ENCODE results near the gene TMEM255B. TPM values are rescaled to one million over a fixed set of nuclear protein-coding genes. Genes with fewer than 3 reads are reported as not detected.

The TMEM255B gene
- polyA plus RNA-seq, 3 donors, result 5.1 to 7.5 (median 5.9) TPM

- Histone ChIP-seq H3K4me3 (replicated peaks in 1 of 3; ENCODE audit: low read depth in 2 of 3, low read length in 3 of 3) (no peak overlapping the region), H4K20me1 (ENCODE audit: insufficient read depth, low read length) (no peaks in the 10 kb centered on the region), H2AFZ (ENCODE audit: insufficient read depth, low read depth, low read length, poor library complexity, severe bottlenecking) (no peak overlapping the region), H3K27me3 (ENCODE audit: control insufficient read depth in 2 of 2, insufficient read depth in 2 of 2, low read length in 2 of 2) (no peaks in the 10 kb centered on the region), H3K9ac (ENCODE audit: insufficient read depth, low read length, poor library complexity, severe bottlenecking) (no peak overlapping the region), H3K79me2 (ENCODE audit: insufficient read depth, low read length) (no peaks in the 10 kb centered on the region), H3K4me2 (replicated peaks; ENCODE audit: extremely low read depth, low read length, poor library complexity, severe bottlenecking) (no peak overlapping the region), H3K9me3 (replicated peaks in 1 of 2; ENCODE audit: control insufficient read depth in 1 of 2, insufficient read depth in 1 of 2, low read length in 2 of 2) (no peaks in the 10 kb centered on the region), H3K36me3 (replicated peaks in 1 of 2; ENCODE audit: control insufficient read depth in 1 of 2, insufficient read depth in 2 of 2, low read length in 2 of 2) (no peaks in the 10 kb centered on the region), H3K27ac (ENCODE audit: low read depth in 1 of 2, low read length in 2 of 2) (no peak overlapping the region), H3K4me1 (ENCODE audit: control insufficient read depth in 1 of 2, insufficient read depth in 2 of 2, low read length in 2 of 2) (no peaks in the 10 kb centered on the region)
- WGBS (ENCODE audit: insufficient coverage), result 70% methylated on average over 11 of the region's 17 CpGs
- intact Hi-C loops (cut with micrococcal nuclease), result no loop called here
- H3K4me3 Mint-ChIP-seq, result no peak overlapping the region
- peaks cover 4% of the 10 kb centered on the region for H3K4me1 Mint-ChIP-seq
- H3K36me3 Mint-ChIP-seq, result no peaks in the 10 kb centered on the region
- H3K9me3 Mint-ChIP-seq, result peaks cover 0 to 6% (median 3%) of the 10 kb centered on the region in 7 donors
- H3K27me3 Mint-ChIP-seq (ENCODE audit: low read depth in 3 of 3), result peaks cover 3 to 6% (median 3%) of the 10 kb centered on the region in 3 donors
- TF ChIP-seq CTCF (IDR thresholded peaks at IDR 0.05), result no peak
- peak in 2 of 3 donors; percentile 6 to 44 for DNase-seq
- H3K27ac Mint-ChIP-seq, result no peak overlapping the region
Measured at GRCh38 chr13:113786262-113786841, 27.3 kb downstream of the TMEM255B start.

GRCh38 chr13:113787694-113788093 lies 28.7 kb downstream of the TMEM255B start:
- intact Hi-C loops (cut with micrococcal nuclease), result no loop called here

More at GRCh38 chr13:113787694-113788093, 28.7 kb downstream of the TMEM255B start:
- H2AFZ ChIP-seq (ENCODE audit: insufficient read depth, low read depth, low read length, poor library complexity, severe bottlenecking), result no peak overlapping the region
- no peaks in the 10 kb centered on the region for H3K4me1 ChIP-seq (ENCODE audit: control insufficient read depth in 1 of 2, insufficient read depth in 2 of 2, low read length in 2 of 2)
- TF ChIP-seq CTCF (IDR thresholded peaks at IDR 0.05), result no peak
- no peaks in the 10 kb centered on the region for H3K36me3 ChIP-seq (replicated peaks in 1 of 2; ENCODE audit: control insufficient read depth in 1 of 2, insufficient read depth in 2 of 2, low read length in 2 of 2)
- H3K27me3 ChIP-seq (ENCODE audit: control insufficient read depth in 2 of 2, insufficient read depth in 2 of 2, low read length in 2 of 2), result no peaks in the 10 kb centered on the region
- no peak overlapping the region for H3K27ac ChIP-seq (ENCODE audit: low read depth in 1 of 2, low read length in 2 of 2)
- H3K79me2 ChIP-seq (ENCODE audit: insufficient read depth, low read length), result no peaks in the 10 kb centered on the region
- no peak overlapping the region for H3K9ac ChIP-seq (ENCODE audit: insufficient read depth, low read length, poor library complexity, severe bottlenecking)
- no peak for DNase-seq
- no peak overlapping the region for H3K4me2 ChIP-seq (replicated peaks; ENCODE audit: extremely low read depth, low read length, poor library complexity, severe bottlenecking)
- Mint-ChIP-seq H3K9me3 (peaks cover 0 to 6% (median 3%) of the 10 kb centered on the region in 7 donors), H3K36me3 (no peaks in the 10 kb centered on the region), H3K27me3 (ENCODE audit: low read depth in 3 of 3) (peaks cover 3 to 6% (median 6%) of the 10 kb centered on the region in 3 donors), H3K4me1 (peaks cover 4% of the 10 kb centered on the region), H3K4me3 (no peak overlapping the region), H3K27ac (no peak overlapping the region)
- WGBS (ENCODE audit: insufficient coverage), result 86% methylated on average over 7 of the region's 12 CpGs
- H4K20me1 ChIP-seq (ENCODE audit: insufficient read depth, low read length), result no peaks in the 10 kb centered on the region
- no peaks in the 10 kb centered on the region for H3K9me3 ChIP-seq (replicated peaks in 1 of 2; ENCODE audit: control insufficient read depth in 1 of 2, insufficient read depth in 1 of 2, low read length in 2 of 2)
- H3K4me3 ChIP-seq (replicated peaks in 1 of 3; ENCODE audit: low read depth in 2 of 3, low read length in 3 of 3), result no peak overlapping the region

Measured in CD14-positive monocyte (primary cell).